ENCODE results near the gene COQ8B.
"Not testable (repeated sequence)": the region's sequence is repeated elsewhere in the genome, so short reads cannot be mapped to it uniquely, and the experiment has no call there.

The COQ8B gene

DNA sequence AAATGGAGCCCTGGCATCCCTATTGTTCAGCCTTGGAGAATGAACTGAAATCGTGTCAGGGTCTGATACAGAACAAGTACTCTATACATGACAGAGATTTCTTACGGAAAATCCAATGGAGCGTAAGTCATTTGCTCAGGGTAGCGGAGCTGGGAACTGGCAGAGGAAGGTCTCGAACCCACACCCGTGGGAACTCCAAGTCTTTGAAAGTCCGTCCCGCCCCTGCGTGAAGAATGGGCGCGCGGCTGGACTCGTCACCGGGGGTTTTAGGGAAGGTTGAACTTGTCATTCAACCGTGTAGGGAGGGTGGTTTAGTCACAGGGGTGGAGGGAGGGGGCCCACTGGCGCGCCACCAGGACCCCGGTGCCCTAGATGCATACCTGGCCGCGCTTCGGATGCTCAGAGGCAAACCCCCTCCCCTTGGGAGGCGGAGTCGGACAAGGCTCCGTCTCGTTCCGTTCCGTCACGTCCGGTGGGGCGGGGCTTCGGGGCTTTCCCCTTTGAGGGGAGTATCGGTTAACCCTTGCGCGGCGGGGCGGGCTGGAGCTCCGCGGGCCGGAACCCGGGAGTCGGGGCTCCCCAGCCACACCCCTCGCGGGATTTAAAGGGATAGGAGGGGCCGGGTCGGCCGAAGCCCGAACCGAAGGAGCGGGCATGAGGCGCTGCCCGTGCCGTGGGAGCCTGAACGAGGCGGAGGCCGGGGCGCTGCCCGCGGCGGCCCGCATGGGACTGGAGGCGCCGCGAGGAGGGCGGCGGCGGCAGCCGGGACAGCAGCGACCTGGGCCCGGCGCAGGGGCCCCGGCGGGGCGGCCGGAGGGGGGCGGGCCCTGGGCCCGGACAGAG lies at the start of gene COQ8B, which contains the start of gene ITPKC:
Gene COQ8B, minus strand, starts transcription at position 405 of the 843 bp plus-strand sequence. CDS start 2,254 bp downstream, outside the sequence.
Gene ITPKC, plus strand, starts transcription at position 631 of the 843 bp plus-strand sequence. Its CDS starts 24 bp downstream, at position 655.
- H3K27me3 ChIP-seq = no peaks in the 10 kb centered on the region
- peak within 1 kb of the TSS; percentile 92 for H3K27ac ChIP-seq
- peaks cover 62 to 69% of the 10 kb centered on the region in 2 experiments for H3K4me1 ChIP-seq (ENCODE audit: control insufficient read depth in 1 of 2, insufficient read depth in 1 of 2, low read depth in 1 of 2, low read length in 1 of 2)
- peaks cover 8% of the 10 kb centered on the region for H3K36me3 ChIP-seq
- TF ChIP-seq, protein P1, sequence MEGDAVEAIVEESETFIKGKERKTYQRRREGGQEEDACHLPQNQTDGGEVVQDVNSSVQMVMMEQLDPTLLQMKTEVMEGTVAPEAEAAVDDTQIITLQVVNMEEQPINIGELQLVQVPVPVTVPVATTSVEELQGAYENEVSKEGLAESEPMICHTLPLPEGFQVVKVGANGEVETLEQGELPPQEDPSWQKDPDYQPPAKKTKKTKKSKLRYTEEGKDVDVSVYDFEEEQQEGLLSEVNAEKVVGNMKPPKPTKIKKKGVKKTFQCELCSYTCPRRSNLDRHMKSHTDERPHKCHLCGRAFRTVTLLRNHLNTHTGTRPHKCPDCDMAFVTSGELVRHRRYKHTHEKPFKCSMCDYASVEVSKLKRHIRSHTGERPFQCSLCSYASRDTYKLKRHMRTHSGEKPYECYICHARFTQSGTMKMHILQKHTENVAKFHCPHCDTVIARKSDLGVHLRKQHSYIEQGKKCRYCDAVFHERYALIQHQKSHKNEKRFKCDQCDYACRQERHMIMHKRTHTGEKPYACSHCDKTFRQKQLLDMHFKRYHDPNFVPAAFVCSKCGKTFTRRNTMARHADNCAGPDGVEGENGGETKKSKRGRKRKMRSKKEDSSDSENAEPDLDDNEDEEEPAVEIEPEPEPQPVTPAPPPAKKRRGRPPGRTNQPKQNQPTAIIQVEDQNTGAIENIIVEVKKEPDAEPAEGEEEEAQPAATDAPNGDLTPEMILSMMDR (IDR thresholded peaks at IDR 0.05) = peak; percentile 62
- H3K4me3 ChIP-seq (ENCODE audit: low read depth in 1 of 2, low read length in 1 of 2) = peak within 1 kb of the TSS; percentile 93
- H3K9me3 ChIP-seq = no peaks in the 10 kb centered on the region

DNA sequence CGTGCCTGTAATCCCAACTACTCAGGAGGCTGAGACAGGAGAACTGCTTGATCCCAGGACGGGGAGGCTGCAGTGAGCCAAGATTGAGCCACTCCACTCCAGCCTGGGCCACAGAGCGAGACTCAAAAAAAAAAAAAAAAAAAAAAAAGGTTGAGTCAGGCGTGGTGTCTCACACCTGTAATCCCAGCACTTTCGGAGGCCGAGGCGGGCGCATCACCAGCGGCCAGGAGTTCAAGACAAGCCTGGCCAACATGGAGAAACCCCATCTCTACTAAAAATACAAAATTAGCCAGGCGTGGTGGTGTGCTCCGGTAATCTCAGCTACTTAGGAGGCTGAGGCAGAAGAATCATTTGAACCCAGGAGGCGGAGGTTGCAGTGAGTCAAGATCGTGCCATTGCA lies 49.7 kb upstream of the COQ8B start:
- not testable (repeated sequence) for H3K27ac ChIP-seq; H3K9me3 ChIP-seq; H3K27me3 ChIP-seq; H3K4me1 ChIP-seq (ENCODE audit: control insufficient read depth in 1 of 2, insufficient read depth in 1 of 2, low read depth in 1 of 2, low read length in 1 of 2); H3K4me3 ChIP-seq (ENCODE audit: low read depth in 1 of 2, low read length in 1 of 2)
- H3K36me3 ChIP-seq = peaks cover 52% of the 10 kb centered on the region

DNA sequence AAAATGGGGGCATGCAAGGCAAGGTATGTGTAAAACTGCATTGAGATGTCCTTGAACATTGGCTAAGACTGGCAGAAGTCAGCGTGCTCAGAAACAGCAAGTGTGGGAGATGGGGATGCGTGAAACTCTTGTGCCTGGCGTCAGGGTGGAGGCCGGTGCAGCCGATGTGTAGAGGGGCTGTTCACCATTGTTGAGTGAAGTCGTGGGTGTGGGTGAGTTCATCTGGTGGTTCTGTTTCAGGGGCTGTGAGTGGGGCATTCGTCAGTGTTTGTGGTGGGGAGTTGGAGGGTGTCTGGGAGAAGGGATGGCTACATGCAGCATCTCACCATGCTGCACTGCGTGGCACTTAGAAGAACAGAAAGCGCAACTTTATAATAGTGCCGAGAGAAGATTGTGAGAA lies 47.3 kb upstream of the COQ8B start:
- TF ChIP-seq, protein P1 (IDR thresholded peaks at IDR 0.05) = no peak
- H3K36me3 ChIP-seq = peaks cover 70% of the 10 kb centered on the region
- no peak overlapping the region for H3K4me3 ChIP-seq (ENCODE audit: low read depth in 1 of 2, low read length in 1 of 2)
- peaks cover 0 to 3% of the 10 kb centered on the region in 2 experiments for H3K4me1 ChIP-seq (ENCODE audit: control insufficient read depth in 1 of 2, insufficient read depth in 1 of 2, low read depth in 1 of 2, low read length in 1 of 2)
- H3K27me3 ChIP-seq = no peaks in the 10 kb centered on the region
- no peaks in the 10 kb centered on the region for H3K9me3 ChIP-seq
- no peak overlapping the region for H3K27ac ChIP-seq

DNA sequence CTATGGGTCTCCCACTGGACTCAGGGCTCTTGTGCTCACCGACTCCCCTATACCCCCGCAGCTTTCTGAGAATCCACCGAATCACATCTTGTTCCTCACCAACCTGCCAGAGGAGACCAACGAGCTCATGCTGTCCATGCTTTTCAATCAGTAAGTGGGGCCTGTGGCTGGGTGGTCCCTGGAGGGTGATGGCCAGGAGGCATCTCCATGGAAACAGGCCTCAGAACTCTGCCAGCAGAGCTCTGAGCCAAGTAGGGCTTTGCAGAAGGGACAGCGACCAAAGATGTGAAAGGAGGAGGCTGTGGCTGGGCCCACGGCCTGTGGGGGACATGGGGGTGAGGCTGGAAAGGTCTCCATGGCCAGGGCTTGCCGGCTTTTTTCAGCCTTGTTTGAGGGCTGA lies 46.8 kb upstream of the COQ8B start:
- no peaks in the 10 kb centered on the region for H3K27me3 ChIP-seq
- H3K4me3 ChIP-seq (ENCODE audit: low read depth in 1 of 2, low read length in 1 of 2) = no peak overlapping the region
- TF ChIP-seq, protein P1 (IDR thresholded peaks at IDR 0.05) = no peak
- H3K27ac ChIP-seq = no peak overlapping the region
- no peaks in the 10 kb centered on the region for H3K9me3 ChIP-seq
- H3K4me1 ChIP-seq (ENCODE audit: control insufficient read depth in 1 of 2, insufficient read depth in 1 of 2, low read depth in 1 of 2, low read length in 1 of 2) = peaks cover 0 to 3% of the 10 kb centered on the region in 2 experiments
- peaks cover 73% of the 10 kb centered on the region for H3K36me3 ChIP-seq

DNA sequence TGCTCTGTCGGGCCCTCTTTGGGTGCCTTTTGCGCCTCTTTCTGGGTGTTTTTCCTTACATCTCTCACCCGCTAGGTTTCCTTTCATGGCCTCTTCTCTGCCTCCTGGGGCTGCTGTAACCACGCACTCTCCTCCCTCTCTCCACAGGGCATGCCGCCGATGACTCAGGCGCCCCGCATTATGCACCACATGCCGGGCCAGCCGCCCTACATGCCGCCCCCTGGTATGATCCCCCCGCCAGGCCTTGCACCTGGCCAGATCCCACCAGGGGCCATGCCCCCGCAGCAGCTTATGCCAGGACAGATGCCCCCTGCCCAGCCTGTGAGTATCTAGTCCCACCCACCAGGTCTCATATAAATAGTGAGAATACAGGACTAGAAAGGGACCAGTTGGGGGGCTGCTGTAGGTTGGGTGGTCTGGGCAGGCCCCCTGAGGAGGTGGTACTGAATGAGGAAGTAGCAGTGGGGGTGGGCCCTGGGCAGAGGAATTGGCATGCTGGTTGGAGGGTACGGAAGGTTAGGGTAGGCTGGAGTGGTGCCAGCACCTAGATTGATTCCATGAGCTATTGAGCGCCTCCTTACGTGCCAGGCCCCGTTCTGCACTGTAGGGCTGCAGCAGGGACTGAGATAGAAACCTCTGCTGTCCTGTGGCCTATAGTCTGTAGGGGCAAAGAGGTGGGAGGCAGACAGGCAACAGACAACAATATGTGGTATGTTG lies 46.2 kb upstream of the COQ8B start:
- H3K9me3 ChIP-seq = no peaks in the 10 kb centered on the region
- H3K36me3 ChIP-seq = peaks cover 78% of the 10 kb centered on the region

More for the DNA sequence above, 46.2 kb upstream of the COQ8B start:
- Histone ChIP-seq H3K4me1 (ENCODE audit: control insufficient read depth in 1 of 2, insufficient read depth in 1 of 2, low read depth in 1 of 2, low read length in 1 of 2) (peaks cover 0 to 3% of the 10 kb centered on the region in 2 experiments), H3K27ac (no peak overlapping the region), H3K4me3 (ENCODE audit: low read depth in 1 of 2, low read length in 1 of 2) (no peak overlapping the region), H3K27me3 (no peaks in the 10 kb centered on the region)
- TF ChIP-seq, protein P1 (IDR thresholded peaks at IDR 0.05) = no peak

Data from neutrophil (primary cell).